Endothelial cell of umbilical vein (primary cell): ENCODE measurements around the gene GNG2.

Experiments
- CTCF ChIP-seq, 2 donors: IDR thresholded peaks; 1 replicate in 1 of 2; 2 replicates in 1 of 2; pipeline ENCODE4 v1.5.1; 2011; ENCODE audit warnings: low read length in 2 of 2, mild to moderate bottlenecking in 2 of 2, moderate library complexity in 2 of 2, control low read depth in 1 of 2, inconsistent platforms in 1 of 2, low read depth in 1 of 2; ENCODE audit not compliant: insufficient read depth in 1 of 2; ENCODE audit errors: extremely low read depth in 1 of 2
- EZH2 ChIP-seq: IDR thresholded peaks from 2 replicates; pipeline ENCODE4 v1.6.1; 2012; ENCODE audit warnings: borderline replicate concordance, low read depth, mild to moderate bottlenecking, moderate library complexity, low read length, inconsistent platforms; ENCODE audit not compliant: severe bottlenecking
- GATA2 ChIP-seq: IDR thresholded peaks from 2 replicates; pipeline ENCODE4 v1.7.0; 2011; ENCODE audit warnings: low read depth, mild to moderate bottlenecking, moderate library complexity, mixed read lengths, low read length; ENCODE audit not compliant: insufficient read length, insufficient read depth
- JUN ChIP-seq: IDR thresholded peaks from 2 replicates; pipeline ENCODE4 v1.6.1; 2011; ENCODE audit warnings: borderline replicate concordance, low read depth; ENCODE audit not compliant: insufficient read length, insufficient read depth
- MAX ChIP-seq: IDR thresholded peaks from 2 replicates; pipeline ENCODE4 v1.6.1; 2011; ENCODE audit not compliant: insufficient read depth, insufficient read length
- POLR2A ChIP-seq: IDR thresholded peaks from 2 replicates; pipeline ENCODE4 v1.6.1; 2012; ENCODE audit warnings: low read depth, mild to moderate bottlenecking, control low read depth, low read length
- POLR2AphosphoS5 ChIP-seq: IDR thresholded peaks from 2 replicates; pipeline ENCODE4 v1.6.1; 2012; ENCODE audit warnings: low read depth, mild to moderate bottlenecking, control low read depth, low read length, moderate library complexity; ENCODE audit not compliant: insufficient read depth

GRCh38 chr14:51921026-51921425 lies 60.6 kb downstream of the GNG2 start:
- TF ChIP-seq CTCF (IDR thresholded peaks at IDR 0.05; ENCODE audit: extremely low read depth in 1 of 2, insufficient read depth in 1 of 2, low read depth in 1 of 2, low read length in 2 of 2): no peak
- TF ChIP-seq POLR2A: no peak
- no peak for TF ChIP-seq POLR2AphosphoS5
- no peak for TF ChIP-seq GATA2
- no peak for TF ChIP-seq EZH2
- TF ChIP-seq MAX: no peak
- TF ChIP-seq JUN: no peak
